ENCODE results near the gene FRAS1.
A peak's percentile ranks its signal among the peaks of the same experiment; 100 is the strongest.

Gene FRAS1

GRCh38 chr4:78588894-78589545, 531.9 kb downstream of the FRAS1 start:
- DNase-seq (ENCODE audit: low read depth): no peak
- no peak for TF ChIP-seq CTCF (conservative IDR thresholded peaks at IDR 0.05; ENCODE audit: low read depth, low read length)
- no peak overlapping the region for H3K4me3 ChIP-seq (ENCODE audit: low read depth, low read length)

- TF ChIP-seq CTCF (conservative IDR thresholded peaks at IDR 0.05; ENCODE audit: low read depth, low read length): no peak
- no peak overlapping the region for H3K4me3 ChIP-seq (ENCODE audit: low read depth, low read length)
These were observed 534.3 kb downstream of the FRAS1 start for GRCh38 chr4:78591404-78591803.

GRCh38 chr4:78592088-78592783, 535.1 kb downstream of the FRAS1 start:
- TF ChIP-seq CTCF (conservative IDR thresholded peaks at IDR 0.05; ENCODE audit: low read depth, low read length): peak; percentile 39
- H3K4me3 ChIP-seq (ENCODE audit: low read depth, low read length): no peak overlapping the region
- no peak for DNase-seq (ENCODE audit: low read depth)

More at GRCh38 chr4:78591404-78591803, 534.3 kb downstream of the FRAS1 start:
- DNase-seq (ENCODE audit: low read depth): peak; percentile 33

Measured in choroid plexus epithelial cell (primary cell).